Measurements from ENCODE around the gene NBAS.

The NBAS gene

GRCh38 chr2:15605721-15606120 lies 44.6 kb upstream of the NBAS start:
- DNase-seq (ENCODE audit: low read depth): no peak
- TF ChIP-seq, protein P1, sequence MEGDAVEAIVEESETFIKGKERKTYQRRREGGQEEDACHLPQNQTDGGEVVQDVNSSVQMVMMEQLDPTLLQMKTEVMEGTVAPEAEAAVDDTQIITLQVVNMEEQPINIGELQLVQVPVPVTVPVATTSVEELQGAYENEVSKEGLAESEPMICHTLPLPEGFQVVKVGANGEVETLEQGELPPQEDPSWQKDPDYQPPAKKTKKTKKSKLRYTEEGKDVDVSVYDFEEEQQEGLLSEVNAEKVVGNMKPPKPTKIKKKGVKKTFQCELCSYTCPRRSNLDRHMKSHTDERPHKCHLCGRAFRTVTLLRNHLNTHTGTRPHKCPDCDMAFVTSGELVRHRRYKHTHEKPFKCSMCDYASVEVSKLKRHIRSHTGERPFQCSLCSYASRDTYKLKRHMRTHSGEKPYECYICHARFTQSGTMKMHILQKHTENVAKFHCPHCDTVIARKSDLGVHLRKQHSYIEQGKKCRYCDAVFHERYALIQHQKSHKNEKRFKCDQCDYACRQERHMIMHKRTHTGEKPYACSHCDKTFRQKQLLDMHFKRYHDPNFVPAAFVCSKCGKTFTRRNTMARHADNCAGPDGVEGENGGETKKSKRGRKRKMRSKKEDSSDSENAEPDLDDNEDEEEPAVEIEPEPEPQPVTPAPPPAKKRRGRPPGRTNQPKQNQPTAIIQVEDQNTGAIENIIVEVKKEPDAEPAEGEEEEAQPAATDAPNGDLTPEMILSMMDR (IDR thresholded peaks at IDR 0.05; ENCODE audit: control insufficient read depth, extremely low read depth, insufficient read depth): no peak

DNA sequence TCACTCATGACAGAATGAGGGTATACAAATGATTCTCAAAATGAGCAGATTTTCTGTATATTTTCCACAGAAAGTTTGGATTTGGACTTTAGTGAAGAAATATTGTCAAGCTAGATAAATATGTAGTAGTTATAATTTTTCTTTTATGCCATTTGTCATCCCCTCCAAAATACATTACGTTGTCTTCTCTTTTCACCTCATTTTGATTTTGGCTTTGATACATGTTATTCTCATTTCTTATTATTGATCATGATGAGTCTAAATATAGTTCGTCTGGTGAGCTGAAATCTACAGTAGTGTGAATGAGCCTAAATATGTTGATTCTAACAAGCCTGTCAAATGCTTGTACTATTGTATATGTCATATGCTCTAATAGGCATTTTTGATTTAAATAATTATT lies 42.8 kb upstream of the NBAS start:
- no peak overlapping the region for H3K4me3 ChIP-seq (ENCODE audit: low read depth, low read length)
- DNase-seq (ENCODE audit: low read depth): no peak
- TF ChIP-seq, protein P1 (IDR thresholded peaks at IDR 0.05; ENCODE audit: control insufficient read depth, extremely low read depth, insufficient read depth): no peak

More at GRCh38 chr2:15605721-15606120, 44.6 kb upstream of the NBAS start:
- no peak overlapping the region for H3K4me3 ChIP-seq (ENCODE audit: low read depth, low read length)

DNA sequence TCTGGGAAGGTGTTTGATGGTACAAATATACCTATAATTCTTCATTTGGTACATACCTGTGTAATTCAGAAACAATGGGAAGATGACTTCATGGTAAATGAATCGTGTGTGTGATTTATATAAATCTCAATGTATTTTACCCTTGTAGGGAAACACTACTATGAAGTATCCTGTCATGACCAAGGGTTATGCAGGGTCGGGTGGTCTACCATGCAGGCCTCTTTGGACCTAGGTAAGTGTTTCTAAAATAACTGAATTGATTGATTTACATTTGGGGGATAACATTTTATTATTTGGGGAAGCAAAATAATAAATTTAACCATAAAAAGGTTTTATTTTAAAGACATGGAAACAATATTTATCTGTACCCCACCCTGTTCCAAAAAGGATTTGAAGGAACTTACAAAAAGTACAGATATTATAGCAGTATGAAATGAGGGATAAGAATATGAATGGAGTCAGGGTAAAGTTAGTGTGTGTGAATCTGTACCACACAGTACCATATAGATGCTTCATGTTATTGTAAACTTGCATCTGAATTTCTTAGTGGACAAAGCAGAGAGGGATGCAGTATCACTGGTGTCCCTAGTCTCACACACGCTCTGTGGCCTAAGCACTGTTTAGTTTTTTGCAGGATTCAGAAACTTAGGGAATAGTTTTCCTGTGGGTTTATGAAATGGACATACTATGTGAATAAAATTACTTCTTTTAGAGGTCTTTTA lies 42.1 kb upstream of the NBAS start:
- TF ChIP-seq, protein P1 (IDR thresholded peaks at IDR 0.05; ENCODE audit: control insufficient read depth, extremely low read depth, insufficient read depth): no peak
- no peak for DNase-seq (ENCODE audit: low read depth)
- H3K4me3 ChIP-seq (ENCODE audit: low read depth, low read length): no peak overlapping the region

DNA sequence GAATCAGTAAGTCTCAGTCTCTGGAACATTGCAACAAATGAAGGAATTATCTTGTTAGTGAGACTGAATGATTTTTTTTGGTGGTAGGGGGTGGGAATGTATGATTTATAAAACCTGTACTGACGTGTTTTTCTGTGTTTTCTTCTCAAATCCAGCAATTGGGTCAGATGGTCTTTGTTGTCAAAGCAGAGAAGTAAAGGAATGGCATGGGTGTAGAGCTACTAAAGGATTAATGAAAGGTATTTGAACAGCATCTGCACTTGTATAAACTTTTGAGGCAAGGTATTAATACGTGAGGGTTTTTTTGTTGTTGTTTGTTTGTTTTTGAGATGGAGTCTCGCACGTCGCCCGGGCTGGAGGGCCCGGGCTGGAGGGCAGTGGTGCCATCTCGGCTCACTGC lies 41.3 kb upstream of the NBAS start:
- TF ChIP-seq, protein P1 (IDR thresholded peaks at IDR 0.05; ENCODE audit: control insufficient read depth, extremely low read depth, insufficient read depth): no peak
- no peak overlapping the region for H3K4me3 ChIP-seq (ENCODE audit: low read depth, low read length)
- DNase-seq (ENCODE audit: low read depth): no peak

DNA sequence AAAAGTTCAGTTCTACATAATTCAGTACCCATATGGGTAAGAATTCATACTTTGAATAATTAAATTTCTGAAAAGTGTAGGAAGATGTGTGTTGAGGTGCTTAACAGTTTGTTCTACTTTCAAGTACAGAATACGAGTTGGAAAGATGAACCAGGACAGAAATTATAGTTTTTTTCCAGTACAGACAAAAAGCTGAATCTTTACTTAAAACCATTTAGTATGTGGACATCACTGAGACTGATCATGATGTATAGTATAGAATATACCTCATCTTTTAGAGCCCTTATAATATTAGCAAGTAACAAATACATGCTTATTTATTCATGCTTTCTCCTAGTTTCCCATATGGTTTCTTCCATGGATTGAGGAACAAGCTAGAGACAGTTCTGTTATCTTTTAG lies 40.5 kb upstream of the NBAS start:
- TF ChIP-seq, protein P1 (IDR thresholded peaks at IDR 0.05; ENCODE audit: control insufficient read depth, extremely low read depth, insufficient read depth): no peak

GRCh38 chr2:15599994-15600393 lies 38.9 kb upstream of the NBAS start:
- TF ChIP-seq, protein P1 (IDR thresholded peaks at IDR 0.05; ENCODE audit: control insufficient read depth, extremely low read depth, insufficient read depth): no peak
- H3K4me3 ChIP-seq (ENCODE audit: low read depth, low read length): no peak overlapping the region
- no peak for DNase-seq (ENCODE audit: low read depth)

More for the DNA sequence above, 40.5 kb upstream of the NBAS start:
- no peak for DNase-seq (ENCODE audit: low read depth)
- H3K4me3 ChIP-seq (ENCODE audit: low read depth, low read length): no peak overlapping the region

- H3K4me3 ChIP-seq (ENCODE audit: low read depth, low read length): no peak overlapping the region
- TF ChIP-seq, protein P1 (IDR thresholded peaks at IDR 0.05; ENCODE audit: control insufficient read depth, extremely low read depth, insufficient read depth): no peak
- DNase-seq (ENCODE audit: low read depth): no peak
Measured at GRCh38 chr2:15596968-15597367, 35.8 kb upstream of the NBAS start.
